Effector CD8-positive, alpha-beta T cell (primary cell): ENCODE data around the gene RHBDL1.

ENCODE experiments used
- DNase-seq: peaks from one replicate; lab custom pipeline; 2025; lab: John Stamatoyannopoulos, UW

RHBDL1 gene

GRCh38 chr16:652454-653305 is 22.8 kb upstream of the RHBDL1 start:
- DNase-seq, result no peak

- DNase-seq, result no peak
These were observed 21.4 kb upstream of the RHBDL1 start for GRCh38 chr16:654034-654433.

GRCh38 chr16:657487-657886 is 18.0 kb upstream of the RHBDL1 start:
- no peak for DNase-seq

GRCh38 chr16:658679-659571 is 16.5 kb upstream of the RHBDL1 start:
- DNase-seq, result no peak

- no peak for DNase-seq
These were observed 15.9 kb upstream of the RHBDL1 start for GRCh38 chr16:659618-660017.

GRCh38 chr16:660132-660458 is 15.4 kb upstream of the RHBDL1 start:
- no peak for DNase-seq

- peak; percentile 61 for DNase-seq
These were observed 14.8 kb upstream of the RHBDL1 start for GRCh38 chr16:660459-661183.

- no peak for DNase-seq
These were observed 14.2 kb upstream of the RHBDL1 start for GRCh38 chr16:661184-661821.

- no peak for DNase-seq
These were observed 13.4 kb upstream of the RHBDL1 start for GRCh38 chr16:662095-662494.

GRCh38 chr16:662597-662996 is 12.9 kb upstream of the RHBDL1 start:
- DNase-seq, result no peak

GRCh38 chr16:666572-666971 is 8.9 kb upstream of the RHBDL1 start:
- no peak for DNase-seq

- no peak for DNase-seq
These were observed 8.2 kb upstream of the RHBDL1 start for GRCh38 chr16:667113-667779.

GRCh38 chr16:667780-668518 is 7.5 kb upstream of the RHBDL1 start, which contains the start of gene RHOT2:
RHOT2 (plus strand) TSS chr16:668132; CDS start chr16:668200, 68 bp downstream.
- DNase-seq, result peak; percentile 71

- DNase-seq, result no peak
These were observed 6.8 kb upstream of the RHBDL1 start for GRCh38 chr16:668519-669171.

- DNase-seq, result no peak
These were observed 5.8 kb upstream of the RHBDL1 start for GRCh38 chr16:669666-670065.

GRCh38 chr16:670485-671352 is 4.8 kb upstream of the RHBDL1 start:
- no peak for DNase-seq

GRCh38 chr16:671353-672131 is 3.9 kb upstream of the RHBDL1 start:
- no peak for DNase-seq

GRCh38 chr16:672371-672770 is 3.1 kb upstream of the RHBDL1 start:
- DNase-seq, result no peak
